H1 (cell line): ENCODE data around the gene CSF1. TPM values are rescaled to one million over a fixed set of nuclear protein-coding genes. Genes with fewer than 3 reads are reported as not detected.
"Not testable (repeated sequence)": the region's sequence is repeated elsewhere in the genome, so short reads cannot be mapped to it uniquely, and the experiment has no call there.

ENCODE experiments used
- CTCF ChIA-PET: fragments of 300-600 bp; sonication (Branson Sonifier 250); formaldehyde crosslinking; loops from one replicate; lab custom pipeline; 2021; ENCODE audit not compliant: partially characterized antibody; lab: Charles Lee
- POLR2A ChIA-PET: fragments of 300-600 bp; sonication (Branson Sonifier 250); formaldehyde crosslinking; loops from one replicate; lab custom pipeline; 2021; ENCODE audit warnings: inconsistent platforms; ENCODE audit not compliant: partially characterized antibody; lab: Charles Lee
- DNase-seq, 2 experiments: peaks; one replicate each; pipeline versions ENCODE4 v3.0.0 to v3.0.0-alpha.2; 2010 to 2022; ENCODE audit warnings: low spot score in 2 of 2, low read depth in 1 of 2, mixed read lengths in 1 of 2
- FAIRE-seq: peaks from 2 replicates; lab custom pipeline; 2011; peaks lifted over from hg19 to GRCh38; lab: Jason Lieb, UNC
- H2AFZ ChIP-seq: 2 replicates; pipeline ENCODE4 v1.8.1; 2012; ENCODE audit warnings: low read length, inconsistent platforms
- H2AK5ac ChIP-seq: 2 replicates; pipeline ENCODE4 v1.6.1; 2013; ENCODE audit warnings: low read depth, low read length
- H2BK120ac ChIP-seq: replicated peaks from 2 replicates; pipeline ENCODE3; 2013; ENCODE audit warnings: low read depth, low read length, inconsistent platforms
- H2BK12ac ChIP-seq: 2 replicates; pipeline ENCODE4 v1.6.1; 2013; ENCODE audit warnings: low read depth, low read length
- H2BK15ac ChIP-seq: 2 replicates; pipeline ENCODE4 v1.6.1; 2013; ENCODE audit warnings: low read length
- H2BK20ac ChIP-seq: 2 replicates; pipeline ENCODE4 v1.6.1; 2013; ENCODE audit warnings: low read length
- H2BK5ac ChIP-seq: 2 replicates; pipeline ENCODE4 v1.6.1; 2013; ENCODE audit warnings: low read depth, low read length
- H3K14ac ChIP-seq: 2 replicates; pipeline ENCODE4 v1.6.1; 2013; ENCODE audit warnings: inconsistent platforms; ENCODE audit not compliant: insufficient read length
- H3K18ac ChIP-seq: 2 replicates; pipeline ENCODE4 v1.6.1; 2013; ENCODE audit warnings: low read length; ENCODE audit errors: extremely low read depth
- H3K23ac ChIP-seq: 2 replicates; pipeline ENCODE4 v1.6.1; 2013; ENCODE audit warnings: inconsistent platforms; ENCODE audit not compliant: insufficient read length
- H3K23me2 ChIP-seq: 2 replicates; pipeline ENCODE4 v1.6.1; 2013; ENCODE audit warnings: low read depth, low read length
- H3K27ac ChIP-seq: 2 replicates; pipeline ENCODE4 v1.6.1; 2011; ENCODE audit warnings: low read depth, low read length, inconsistent platforms
- H3K27me3 ChIP-seq, 4 experiments: replicated peaks in 1 of 4; 1 replicate in 1 of 4; 2 replicates in 3 of 4; pipeline versions ENCODE4 v1.6.1 to v1.8.1; 2011 to 2013; ENCODE audit warnings: low read length in 3 of 4, mild to moderate bottlenecking in 3 of 4, inconsistent platforms in 2 of 4, mixed read lengths in 2 of 4, moderate library complexity in 1 of 4; ENCODE audit not compliant: control insufficient read depth in 3 of 4, insufficient read depth in 3 of 4; ENCODE audit errors: extremely low read depth in 1 of 4
- H3K36me3 ChIP-seq, 4 experiments: 2 replicates each; pipeline versions ENCODE4 v1.6.1 to v1.8.1; 2011 to 2013; ENCODE audit warnings: mild to moderate bottlenecking in 4 of 4, low read length in 3 of 4, moderate library complexity in 2 of 4, control low read depth in 1 of 4, inconsistent platforms in 1 of 4; ENCODE audit not compliant: insufficient read depth in 4 of 4, control insufficient read depth in 2 of 4
- H3K4ac ChIP-seq: replicated peaks from 2 replicates; pipeline ENCODE3; 2013; ENCODE audit warnings: low read length, low read depth, mixed read lengths, inconsistent platforms; ENCODE audit not compliant: insufficient read length
- H3K4me1 ChIP-seq, 4 experiments: replicated peaks in 1 of 4; 1 replicate in 1 of 4; 2 replicates in 3 of 4; pipeline versions ENCODE4 v1.6.1 to v1.8.1; 2011 to 2013; ENCODE audit warnings: low read length in 3 of 4, inconsistent platforms in 2 of 4, mixed read lengths in 1 of 4; ENCODE audit not compliant: insufficient read depth in 4 of 4, control insufficient read depth in 3 of 4
- H3K4me2 ChIP-seq, 2 experiments: 2 replicates each; pipeline versions ENCODE4 v1.6.1 to v1.8.1; 2011 to 2013; ENCODE audit warnings: low read depth in 2 of 2, low read length in 2 of 2, control low read depth in 1 of 2, inconsistent platforms in 1 of 2, mild to moderate bottlenecking in 1 of 2; ENCODE audit not compliant: insufficient read depth in 1 of 2
- H3K4me3 ChIP-seq, 4 experiments: fragments of 200-600, 300-600 bp in 1 of 4; sonication (generic), shearing (Covaris generic), sonication (Bioruptor Twin) in 1 of 4; 2 replicates each; pipeline versions ENCODE4 v1.5.1 to v1.8.1; 2011 to 2016; ENCODE audit warnings: low read length in 4 of 4, low read depth in 3 of 4, control low read depth in 2 of 4, inconsistent platforms in 2 of 4, mild to moderate bottlenecking in 2 of 4, mixed read lengths in 1 of 4, moderate library complexity in 1 of 4; ENCODE audit not compliant: insufficient read depth in 2 of 4; ENCODE audit errors: extremely low read depth in 1 of 4
- H3K56ac ChIP-seq: replicated peaks from 2 replicates; pipeline ENCODE3; 2013; ENCODE audit warnings: low read depth, mild to moderate bottlenecking, mixed read lengths, low read length, inconsistent platforms; ENCODE audit not compliant: insufficient read length
- H3K79me1 ChIP-seq: 2 replicates; pipeline ENCODE4 v1.6.1; 2013; ENCODE audit warnings: low read depth, low read length, control low read depth
- H3K79me2 ChIP-seq, 2 experiments: 2 replicates each; pipeline versions ENCODE4 v1.6.1 to v1.8.1; 2012 to 2013; ENCODE audit warnings: low read length in 2 of 2, mild to moderate bottlenecking in 2 of 2, inconsistent platforms in 1 of 2; ENCODE audit not compliant: insufficient read depth in 2 of 2, control insufficient read depth in 1 of 2
- H3K9ac ChIP-seq, 4 experiments: replicated peaks in 1 of 4; 1 replicate in 1 of 4; 2 replicates in 3 of 4; pipeline versions ENCODE4 v1.6.1 to v1.8.1; 2011 to 2013; ENCODE audit warnings: low read depth in 3 of 4, low read length in 3 of 4, control low read depth in 2 of 4, mild to moderate bottlenecking in 2 of 4, moderate library complexity in 2 of 4, inconsistent platforms in 1 of 4; ENCODE audit errors: extremely low read depth in 1 of 4
- H3K9me3 ChIP-seq, 2 experiments: 2 replicates each; pipeline versions ENCODE4 v1.6.1 to v1.8.1; 2012 to 2013; ENCODE audit warnings: mild to moderate bottlenecking in 2 of 2, moderate library complexity in 2 of 2, control low read depth in 1 of 2, inconsistent platforms in 1 of 2, low read depth in 1 of 2, low read length in 1 of 2, mixed read lengths in 1 of 2; ENCODE audit not compliant: insufficient read depth in 2 of 2
- H4K20me1 ChIP-seq, 2 experiments: replicated peaks in 1 of 2; 2 replicates each; pipeline versions ENCODE3 to v1.8.1; 2011 to 2013; ENCODE audit warnings: inconsistent platforms in 2 of 2, low read length in 2 of 2, mild to moderate bottlenecking in 1 of 2; ENCODE audit not compliant: insufficient read depth in 2 of 2, control insufficient read depth in 1 of 2
- H4K5ac ChIP-seq: 2 replicates; pipeline ENCODE4 v1.6.1; 2013; ENCODE audit warnings: low read length, low read depth, mixed read lengths, inconsistent platforms; ENCODE audit not compliant: insufficient read length
- H4K8ac ChIP-seq: 2 replicates; pipeline ENCODE4 v1.8.0; 2013; ENCODE audit warnings: mild to moderate bottlenecking, moderate library complexity, low read length, inconsistent platforms; ENCODE audit not compliant: insufficient read depth; ENCODE audit errors: extremely low read depth
- H4K91ac ChIP-seq: replicated peaks from 2 replicates; pipeline ENCODE3; 2013; ENCODE audit warnings: low read length, mixed read lengths, inconsistent platforms; ENCODE audit not compliant: insufficient read length
- WGBS, 2 experiments: shearing (Covaris generic) in 1 of 2; methylation state at CpG; one replicate each; pipeline versions ENCODE4 v1.1.6 to v1.1.7; 2013 to 2015; ENCODE audit warnings: low lambda C conversion rate in 2 of 2, mixed read lengths in 2 of 2, inconsistent platforms in 1 of 2, low coverage in 1 of 2, missing lambda C conversion rate in 1 of 2; ENCODE audit not compliant: insufficient replicate concordance in 2 of 2, insufficient coverage in 1 of 2, insufficient read length in 1 of 2; ENCODE audit errors: extremely low coverage in 1 of 2, missing lambda C conversion rate in 1 of 2; 5-methylcytosine and 5-hydroxymethylcytosine counted together
- polyA plus RNA-seq, 7 experiments: library from polyadenylated mRNA; depleted of rRNA in 3 of 7; stranded (reverse) in 5 of 7; unstranded in 2 of 7; fragments of >200 nt in 5 of 7; fragments of 200-250 nt in 2 of 7; gene quantifications; 1 replicate in 5 of 7; 2 replicates in 1 of 7; 4 replicates in 1 of 7; pipeline versions ENCODE4 v1.2.1 to v1.2.3, GENCODE V29; 2011 to 2013; ENCODE audit warnings: missing spikeins in 2 of 7, mixed read lengths in 2 of 7
- total RNA-seq: library from RNA; stranded (reverse); fragmentation: NEBNext Ultra II Directional; extraction: Animal tissue kit (Norgen Biotek cat#: 25700); gene quantifications from 2 replicates; pipeline ENCODE4 v1.2.1, GENCODE V29; 2021

The CSF1 gene
- total and polyA plus RNA-seq, 2 of the 8 experiments (the other 6 are each of a cell fraction or from before 2014, with no cell fraction given), result 3.3 to 5.4 TPM

DNA sequence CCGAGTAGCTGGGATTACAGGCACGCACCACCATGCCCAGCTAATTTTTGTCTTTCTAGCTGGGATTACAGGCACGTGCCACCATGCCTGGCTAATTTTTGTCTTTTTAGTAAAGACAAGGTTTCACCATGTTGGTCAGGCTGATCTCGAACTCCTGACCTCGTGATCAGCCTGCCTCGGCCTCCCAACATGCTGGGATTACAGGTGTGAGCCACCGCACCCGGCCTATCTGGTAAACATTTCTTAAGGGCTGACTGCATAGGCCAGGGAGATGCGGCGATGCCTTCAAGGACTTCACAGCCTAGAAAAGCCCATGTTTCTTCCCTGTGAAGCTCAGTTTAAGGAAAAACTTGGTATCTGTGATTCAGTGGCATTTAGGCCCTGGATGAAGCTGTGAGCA is 9.7 kb downstream of the CSF1 start:
- FAIRE-seq, H3K9ac ChIP-seq, H3K56ac ChIP-seq, POLR2A ChIA-PET, H2BK5ac ChIP-seq, H3K79me1 ChIP-seq, H4K5ac ChIP-seq, H3K4me2 ChIP-seq, H3K27ac ChIP-seq, H3K23me2 ChIP-seq, H4K20me1 ChIP-seq, H3K36me3 ChIP-seq, H2BK120ac ChIP-seq, H3K4me1 ChIP-seq, H4K91ac ChIP-seq, H3K9me3 ChIP-seq, H3K79me2 ChIP-seq, H2BK20ac ChIP-seq, H2AK5ac ChIP-seq, H3K27me3 ChIP-seq, H3K23ac ChIP-seq, H2BK12ac ChIP-seq, H2AFZ ChIP-seq, H3K18ac ChIP-seq, DNase-seq, H3K4ac ChIP-seq, H3K14ac ChIP-seq, H3K4me3 ChIP-seq, H2BK15ac ChIP-seq, H4K8ac ChIP-seq: not testable (repeated sequence)
- CTCF ChIA-PET, result interaction anchor here (0.6 to 20.1 kb wide), 15 partner anchors 7 to 146 kb away, joined by 3 to 333 read pairs (median 5); partner anchors contain the start of gene AHCYL1
- WGBS, 2 experiments, result 84% methylated on average over 10 of the region's 10 CpGs; no CpG with 5 or more reads in 1 of the 2 experiments
